Measurements from ENCODE around the gene TBPL1. TPM values are rescaled to one million over a fixed set of nuclear protein-coding genes. Genes with fewer than 3 reads are reported as not detected.

The TBPL1 gene
- total RNA-seq: 28.2 and 29.0 TPM in 2 replicates

GRCh38 chr6:133952815-133953633, at the start of gene TBPL1:
TBPL1 (plus strand) TSS chr6:133953224; CDS start chr6:133980126, 26,902 bp downstream.

Other genes starting within 250 kb of the TBPL1 start
- 8.2 and 8.5 TPM in 2 replicates for gene TCF21, start 64.1 kb upstream of the TBPL1 start, total RNA-seq
- gene SLC2A12, start 99.4 kb downstream of the TBPL1 start, total RNA-seq: 1.5 and 7.0 TPM in 2 replicates